ENCODE measurements around the gene TAGAP. TPM values are rescaled to one million over a fixed set of nuclear protein-coding genes. Genes with fewer than 3 reads are reported as not detected.

Gene TAGAP
- total and polyA plus RNA-seq, 4 donors, result 3.1 to 7.7 (median 3.7) TPM

GRCh38 chr6:158988477-158988876 is 56.3 kb downstream of the TAGAP start:
- no peaks in the 10 kb centered on the region for H3K4me1 ChIP-seq (ENCODE audit: control insufficient read depth, insufficient read depth, low read length)
- H3K27ac ChIP-seq (ENCODE audit: low read depth, low read length), result no peak overlapping the region
- no peaks in the 10 kb centered on the region for H3K27me3 ChIP-seq (ENCODE audit: control insufficient read depth, insufficient read depth, low read length)
- no peak overlapping the region for H3K4me3 ChIP-seq (ENCODE audit: low read depth, low read length)
- DNase-seq (ENCODE audit: low read depth in 4 of 6, low spot score in 6 of 6), result no peak
- no peaks in the 10 kb centered on the region for H3K36me3 ChIP-seq (ENCODE audit: control insufficient read depth, insufficient read depth, low read length)
- peaks cover 3% of the 10 kb centered on the region for H3K9me3 ChIP-seq (ENCODE audit: control insufficient read depth, insufficient read depth, low read length)
- no CpG with 5 or more reads among the region's 1 CpG for WGBS (ENCODE audit: insufficient coverage)

GRCh38 chr6:158987657-158988056 is 57.1 kb downstream of the TAGAP start:
- Histone ChIP-seq H3K27ac (ENCODE audit: low read depth, low read length) (no peak overlapping the region), H3K4me3 (ENCODE audit: low read depth, low read length) (no peak overlapping the region), H3K4me1 (ENCODE audit: control insufficient read depth, insufficient read depth, low read length) (no peaks in the 10 kb centered on the region), H3K27me3 (ENCODE audit: control insufficient read depth, insufficient read depth, low read length) (no peaks in the 10 kb centered on the region), H3K36me3 (ENCODE audit: control insufficient read depth, insufficient read depth, low read length) (no peaks in the 10 kb centered on the region), H3K9me3 (ENCODE audit: control insufficient read depth, insufficient read depth, low read length) (peaks cover 3% of the 10 kb centered on the region)
- no peak for DNase-seq (ENCODE audit: low read depth in 4 of 6, low spot score in 6 of 6)
- WGBS (ENCODE audit: insufficient coverage), result no CpG with 5 or more reads among the region's 1 CpG

Other genes with a start within 250 kb of the TAGAP start
- 100 to 1,000 TPM; 114 to 163 TPM for gene EZR, start 225.6 kb downstream of the TAGAP start, total RNA-seq
- 100 to 1,000 TPM; 191 to 244 TPM for gene EZR, start 225.6 kb downstream of the TAGAP start, polyA plus RNA-seq (ENCODE audit: insufficient read length in 2 of 2)
- 10 to 100 TPM in 1 of 2 donors, 1 to 10 TPM in 1; 9.9 to 13.0 TPM for gene RSPH3, start 44.8 kb downstream of the TAGAP start, total RNA-seq
- 1 to 10 TPM; 8.5 to 9.0 TPM for gene RSPH3, start 44.8 kb downstream of the TAGAP start, polyA plus RNA-seq (ENCODE audit: insufficient read length in 2 of 2)
- gene FNDC1, start 124.4 kb upstream of the TAGAP start, total RNA-seq, result 10 to 100 TPM; 29.2 to 49.0 TPM
- 10 to 100 TPM; 10.7 to 25.1 TPM for gene FNDC1, start 124.4 kb upstream of the TAGAP start, polyA plus RNA-seq (ENCODE audit: insufficient read length in 2 of 2)

Data from spinal cord (tissue), 10 donors.